ENCODE data around the gene CCDC7. TPM values are rescaled to one million over a fixed set of nuclear protein-coding genes. Genes with fewer than 3 reads are reported as not detected.
"Not testable (repeated sequence)": the region's sequence is repeated elsewhere in the genome, so short reads cannot be mapped to it uniquely, and the experiment has no call there.

CCDC7 gene
- total RNA-seq, 2 experiments from 2014 or later, result 5.2 to 5.8 TPM

DNA sequence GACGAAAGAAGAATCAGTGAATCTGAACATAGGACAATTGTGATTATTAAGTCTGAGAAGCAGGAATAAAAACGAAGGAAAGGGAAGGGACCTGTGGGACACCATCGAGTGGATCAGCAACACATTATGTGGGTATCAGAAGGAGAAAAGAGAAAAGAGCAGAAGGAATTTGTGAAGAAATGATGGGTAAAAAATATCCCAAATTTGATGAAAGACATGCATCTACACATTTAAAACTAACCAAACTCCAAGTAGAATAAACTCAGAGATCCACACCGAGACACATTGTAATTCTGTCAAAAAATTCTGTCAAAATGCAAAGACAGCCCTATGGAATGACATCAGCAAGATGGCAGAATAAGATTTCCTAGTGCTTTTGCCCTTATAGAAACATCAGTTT, 341.0 kb downstream of the CCDC7 start:
- DNase-seq, result no peak
- Mint-ChIP-seq H3K9me3 (peaks cover 7% of the 10 kb centered on the region), H3K27me3 (no peaks in the 10 kb centered on the region), H3K4me3 (no peak overlapping the region), H3K36me3 (peaks cover 5% of the 10 kb centered on the region), H3K27ac (no peak overlapping the region), H3K4me1 (no peaks in the 10 kb centered on the region)

GRCh38 chr10:32787690-32788284, 341.8 kb downstream of the CCDC7 start:
- no peak for DNase-seq
- no peaks in the 10 kb centered on the region for H3K4me1 Mint-ChIP-seq
- H3K27ac Mint-ChIP-seq, result no peak overlapping the region
- no peaks in the 10 kb centered on the region for H3K27me3 Mint-ChIP-seq
- H3K36me3 Mint-ChIP-seq, result peaks cover 5% of the 10 kb centered on the region
- H3K9me3 Mint-ChIP-seq, result peaks cover 7% of the 10 kb centered on the region
- no peak overlapping the region for H3K4me3 Mint-ChIP-seq

DNA sequence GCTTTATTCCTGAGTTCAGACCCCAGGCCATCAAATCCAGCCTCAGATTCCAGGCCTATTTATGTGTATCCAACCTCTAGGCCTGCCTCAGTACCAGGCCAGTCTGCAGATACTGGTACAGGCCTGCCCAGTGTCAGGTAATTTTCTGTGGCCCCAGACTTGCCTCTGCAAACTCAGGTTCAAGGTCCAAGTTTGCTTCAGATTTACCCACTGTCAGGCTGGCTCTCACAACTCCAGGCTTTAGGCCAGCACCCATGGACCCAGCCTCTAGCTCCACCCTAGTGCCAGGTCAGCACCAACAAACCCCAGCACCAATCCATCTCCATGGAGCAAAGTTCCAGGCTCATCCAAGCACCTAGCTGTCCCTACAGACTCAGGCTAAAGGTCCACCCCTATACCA, 342.4 kb downstream of the CCDC7 start:
- no peaks in the 10 kb centered on the region for H3K4me1 Mint-ChIP-seq
- H3K36me3 Mint-ChIP-seq, result peaks cover 5% of the 10 kb centered on the region
- H3K27ac Mint-ChIP-seq, result no peak overlapping the region
- no peak for DNase-seq
- peaks cover 7% of the 10 kb centered on the region for H3K9me3 Mint-ChIP-seq
- H3K4me3 Mint-ChIP-seq, result no peak overlapping the region
- H3K27me3 Mint-ChIP-seq, result no peaks in the 10 kb centered on the region

DNA sequence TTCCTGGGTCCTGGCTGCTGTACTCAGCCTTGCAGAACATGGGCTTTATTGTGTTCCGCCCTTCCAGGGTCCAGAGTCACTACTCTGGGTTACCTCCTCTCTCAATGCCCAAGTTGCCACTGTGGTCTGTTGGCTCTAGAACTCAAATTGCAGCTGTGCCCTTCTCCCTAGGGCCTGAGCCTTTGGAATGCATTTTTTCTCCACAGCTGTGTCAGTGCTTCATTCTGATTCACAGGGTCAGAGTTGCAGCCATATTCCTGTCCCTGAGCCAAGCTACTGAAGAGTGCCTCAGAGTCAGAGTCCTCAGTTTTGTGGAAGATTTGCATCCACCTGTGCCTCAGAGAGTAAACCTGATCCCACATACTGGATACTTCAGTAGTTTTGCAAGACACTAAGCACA, 344.5 kb downstream of the CCDC7 start:
- peaks cover 5% of the 10 kb centered on the region for H3K36me3 Mint-ChIP-seq
- no peaks in the 10 kb centered on the region for H3K27me3 Mint-ChIP-seq
- DNase-seq, result no peak
- H3K4me3 Mint-ChIP-seq, result no peak overlapping the region
- no peak overlapping the region for H3K27ac Mint-ChIP-seq
- no peaks in the 10 kb centered on the region for H3K4me1 Mint-ChIP-seq
- H3K9me3 Mint-ChIP-seq, result peaks cover 7% of the 10 kb centered on the region

- H3K36me3 Mint-ChIP-seq, result peaks cover 2% of the 10 kb centered on the region
- H3K27me3 Mint-ChIP-seq, result no peaks in the 10 kb centered on the region
- H3K27ac Mint-ChIP-seq, result no peak overlapping the region
Measured at GRCh38 chr10:32793033-32793432, 347.1 kb downstream of the CCDC7 start.

DNA sequence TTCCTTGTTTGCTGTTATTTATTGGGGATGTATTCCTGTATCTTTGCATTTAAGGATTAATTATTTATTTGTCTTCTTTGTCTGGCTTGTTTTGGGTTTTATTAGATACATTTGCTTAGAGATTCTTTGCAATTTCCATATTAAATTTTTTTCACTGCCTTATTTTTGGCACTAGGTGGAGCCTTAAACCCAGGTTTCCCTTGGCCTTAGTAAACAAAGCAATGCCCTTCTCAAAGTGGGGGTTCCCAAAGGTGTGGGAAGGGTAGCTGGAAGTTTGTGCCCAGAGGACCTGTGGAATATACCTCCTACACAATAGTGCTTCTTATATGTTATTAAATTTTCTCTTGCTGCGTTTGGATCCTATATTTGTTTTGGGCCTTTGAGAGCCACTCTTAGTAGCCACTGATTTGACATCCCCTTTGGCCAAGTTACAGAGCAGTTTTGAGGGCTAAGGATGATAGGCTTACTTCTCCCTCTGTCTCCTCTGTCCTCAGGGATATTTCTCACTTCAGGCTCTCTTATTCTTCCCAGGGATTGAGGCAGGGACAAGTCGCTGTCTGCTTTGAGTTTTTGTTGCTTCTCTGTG, 349.8 kb downstream of the CCDC7 start:
- H3K4me1 Mint-ChIP-seq, result no peaks in the 10 kb centered on the region
- no peak for DNase-seq
- no peak overlapping the region for H3K4me3 Mint-ChIP-seq
- no peaks in the 10 kb centered on the region for H3K36me3 Mint-ChIP-seq
- H3K27ac Mint-ChIP-seq, result no peak overlapping the region
- H3K9me3 Mint-ChIP-seq, result no peaks in the 10 kb centered on the region
- no peaks in the 10 kb centered on the region for H3K27me3 Mint-ChIP-seq

More at GRCh38 chr10:32793033-32793432, 347.1 kb downstream of the CCDC7 start:
- Mint-ChIP-seq H3K4me3 (no peak overlapping the region), H3K4me1 (no peaks in the 10 kb centered on the region), H3K9me3 (peaks cover 5% of the 10 kb centered on the region)
- DNase-seq, result no peak

GRCh38 chr10:32797393-32797792, 351.5 kb downstream of the CCDC7 start:
- H3K4me1 Mint-ChIP-seq, DNase-seq, H3K27me3 Mint-ChIP-seq, H3K27ac Mint-ChIP-seq, H3K9me3 Mint-ChIP-seq, H3K4me3 Mint-ChIP-seq, H3K36me3 Mint-ChIP-seq: not testable (repeated sequence)

GRCh38 chr10:32846974-32847373, 401.0 kb downstream of the CCDC7 start:
- Mint-ChIP-seq H3K9me3 (no peaks in the 10 kb centered on the region), H3K4me3 (no peak overlapping the region), H3K4me1 (no peaks in the 10 kb centered on the region), H3K27me3 (no peaks in the 10 kb centered on the region), H3K27ac (no peak overlapping the region), H3K36me3 (no peaks in the 10 kb centered on the region)
- DNase-seq, result no peak

GRCh38 chr10:32851301-32851700, 405.4 kb downstream of the CCDC7 start:
- H3K9me3 Mint-ChIP-seq, result no peaks in the 10 kb centered on the region
- no peak overlapping the region for H3K27ac Mint-ChIP-seq
- no peaks in the 10 kb centered on the region for H3K4me1 Mint-ChIP-seq
- H3K27me3 Mint-ChIP-seq, result no peaks in the 10 kb centered on the region
- no peak for DNase-seq
- H3K36me3 Mint-ChIP-seq, result peaks cover 4% of the 10 kb centered on the region
- no peak overlapping the region for H3K4me3 Mint-ChIP-seq

DNA sequence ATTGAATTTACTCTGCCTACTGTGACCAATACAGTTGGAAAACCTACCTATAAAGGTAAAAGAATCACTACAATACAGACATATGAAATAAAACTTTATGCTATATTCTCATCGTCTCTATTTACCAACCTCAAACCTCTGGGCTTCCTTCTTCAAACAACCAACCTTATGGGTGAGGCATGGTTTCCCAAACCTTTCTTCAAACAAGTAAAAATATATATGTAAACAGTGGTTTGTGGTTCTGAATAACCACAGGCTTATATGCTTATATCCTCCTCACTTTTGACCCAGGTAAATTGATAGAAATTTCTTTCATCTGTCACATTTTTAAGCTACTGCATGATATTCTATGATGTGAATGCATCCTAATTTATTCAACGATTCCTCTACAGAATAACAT, 408.5 kb downstream of the CCDC7 start:
- Mint-ChIP-seq H3K36me3 (peaks cover 6% of the 10 kb centered on the region), H3K27ac (no peak overlapping the region), H3K4me3 (no peak overlapping the region), H3K4me1 (no peaks in the 10 kb centered on the region), H3K27me3 (no peaks in the 10 kb centered on the region), H3K9me3 (peaks cover 5% of the 10 kb centered on the region)
- no peak for DNase-seq

DNA sequence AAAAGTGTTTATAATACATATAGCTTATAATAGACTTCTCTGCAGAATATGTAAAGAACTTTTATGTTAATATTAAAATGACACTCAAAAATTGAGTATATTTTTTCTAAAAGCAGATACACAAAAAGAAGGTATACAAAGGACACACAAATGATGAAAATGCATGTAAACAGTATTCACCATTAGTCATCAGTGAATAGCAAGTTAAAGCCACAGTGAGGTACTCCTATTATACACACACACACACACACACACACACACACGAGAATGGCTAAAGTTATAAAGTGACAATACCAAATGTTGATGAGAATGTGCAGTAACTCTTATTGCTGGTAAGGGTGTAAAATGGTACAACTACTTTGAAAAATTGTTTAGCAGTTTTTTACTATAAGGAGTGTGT, 419.2 kb downstream of the CCDC7 start:
- Mint-ChIP-seq H3K4me1 (no peaks in the 10 kb centered on the region), H3K9me3 (peaks cover 4% of the 10 kb centered on the region), H3K4me3 (no peak overlapping the region), H3K36me3 (peaks cover 2% of the 10 kb centered on the region), H3K27me3 (no peaks in the 10 kb centered on the region), H3K27ac (no peak overlapping the region)
- no peak for DNase-seq

- H3K4me3 Mint-ChIP-seq, result no peak overlapping the region
- no peaks in the 10 kb centered on the region for H3K27me3 Mint-ChIP-seq
- peaks cover 6% of the 10 kb centered on the region for H3K9me3 Mint-ChIP-seq
- no peak overlapping the region for H3K27ac Mint-ChIP-seq
- H3K4me1 Mint-ChIP-seq, result peaks cover 9% of the 10 kb centered on the region
- DNase-seq, result no peak
- H3K36me3 Mint-ChIP-seq, result peaks cover 6% of the 10 kb centered on the region
Measured at GRCh38 chr10:32877915-32878314, 432.0 kb downstream of the CCDC7 start.

- Mint-ChIP-seq H3K9me3 (peaks cover 1% of the 10 kb centered on the region), H3K36me3 (peaks cover 4% of the 10 kb centered on the region), H3K4me1 (peaks cover 9% of the 10 kb centered on the region), H3K27ac (no peak overlapping the region), H3K27me3 (no peaks in the 10 kb centered on the region), H3K4me3 (no peak overlapping the region)
- no peak for DNase-seq
Measured at GRCh38 chr10:32878646-32879045, 432.7 kb downstream of the CCDC7 start.

DNA sequence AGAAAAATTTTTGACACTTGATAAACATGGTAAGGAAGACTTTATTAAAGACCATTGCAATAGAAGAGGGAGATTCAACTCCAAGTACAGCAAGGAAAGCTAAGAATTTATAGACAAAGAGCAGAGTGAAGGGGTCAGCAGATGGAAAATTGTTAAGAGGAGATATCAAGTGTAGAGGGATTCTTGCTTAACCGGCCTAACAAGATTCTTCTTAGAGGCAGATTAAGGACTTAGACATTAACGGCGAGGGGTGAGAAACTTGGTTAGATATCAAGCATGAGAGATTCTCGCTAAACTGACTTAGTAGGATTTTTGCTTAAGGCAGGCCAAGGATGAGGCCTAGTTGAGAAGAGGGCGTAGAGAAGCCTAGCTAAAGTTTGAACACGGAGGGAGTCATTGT, 436.1 kb downstream of the CCDC7 start:
- H3K27ac Mint-ChIP-seq, result no peak overlapping the region
- H3K4me3 Mint-ChIP-seq, result no peak overlapping the region
- peaks cover 2% of the 10 kb centered on the region for H3K36me3 Mint-ChIP-seq
- peaks cover 9% of the 10 kb centered on the region for H3K4me1 Mint-ChIP-seq
- no peaks in the 10 kb centered on the region for H3K9me3 Mint-ChIP-seq
- no peaks in the 10 kb centered on the region for H3K27me3 Mint-ChIP-seq
- DNase-seq, result no peak

GRCh38 chr10:32887481-32887880, 441.5 kb downstream of the CCDC7 start:
- Mint-ChIP-seq H3K4me1 (peaks cover 4% of the 10 kb centered on the region), H3K27ac (no peak overlapping the region), H3K36me3 (no peaks in the 10 kb centered on the region), H3K9me3 (no peaks in the 10 kb centered on the region), H3K4me3 (no peak overlapping the region), H3K27me3 (no peaks in the 10 kb centered on the region)
- DNase-seq, result no peak

GRCh38 chr10:32888161-32888927, 442.4 kb downstream of the CCDC7 start:
- Mint-ChIP-seq H3K4me3 (no peak overlapping the region), H3K36me3 (no peaks in the 10 kb centered on the region), H3K27me3 (no peaks in the 10 kb centered on the region), H3K4me1 (peaks cover 4% of the 10 kb centered on the region), H3K9me3 (no peaks in the 10 kb centered on the region), H3K27ac (no peak overlapping the region)
- DNase-seq, result no peak
